PC-9 (cell line): ENCODE results near the gene CDC14B.

Experiments used
- EZH2 ChIP-seq: fragments of 200-600 bp; sonication (generic); IDR thresholded peaks from 2 replicates; pipeline ENCODE4 v1.8.0; 2017; ENCODE audit warnings: antibody characterized with exemption, low read depth
- TF ChIP-seq, protein P1 (sequence below): fragments of 200-600 bp; sonication (generic); conservative IDR thresholded peaks from 2 replicates; pipeline ENCODE4 v1.6.1; 2017; ENCODE audit warnings: mixed run types, antibody characterized with exemption, mild to moderate bottlenecking, moderate library complexity

DNA sequence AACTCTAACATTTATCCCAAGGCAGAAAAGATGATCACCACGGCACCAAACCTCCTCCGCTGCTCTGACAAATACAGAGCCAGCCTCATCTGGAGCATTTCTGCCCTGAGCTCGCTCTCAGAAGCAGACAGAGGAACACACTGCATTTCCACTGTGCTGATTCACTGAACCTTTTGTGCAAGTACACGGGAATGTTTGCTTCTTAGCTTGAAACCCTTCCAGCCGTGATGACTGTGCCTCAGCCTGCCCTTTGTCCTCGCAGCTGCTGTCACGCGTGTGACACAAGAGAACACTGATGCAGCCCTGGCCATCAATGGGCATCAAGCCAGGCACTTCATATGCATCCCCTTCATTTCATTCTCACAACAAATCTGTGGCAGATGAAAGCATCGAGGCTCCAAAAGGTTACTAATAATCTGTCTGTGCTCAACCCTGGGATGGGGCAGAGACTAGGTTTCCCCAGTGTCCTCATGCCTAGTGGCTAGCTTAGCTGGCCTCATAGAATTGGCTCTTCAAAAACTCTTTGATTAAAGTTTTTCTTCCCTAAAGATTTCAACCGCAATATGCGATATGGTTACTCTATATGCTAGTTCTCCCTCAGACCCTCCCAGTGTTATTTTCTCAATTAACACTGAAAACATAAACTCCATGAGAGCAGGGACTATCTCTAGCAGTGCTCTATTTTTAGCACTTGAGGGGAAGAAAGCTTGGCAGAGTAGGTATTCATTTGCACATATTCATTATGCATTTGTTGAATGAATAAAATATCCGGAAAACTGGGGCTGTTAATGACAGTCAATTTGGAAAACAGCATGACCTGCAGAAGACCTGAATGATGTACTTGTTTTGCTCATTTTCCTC is 7.3 kb downstream of the CDC14B start:
- TF ChIP-seq EZH2: no peak
- TF ChIP-seq, protein P1, sequence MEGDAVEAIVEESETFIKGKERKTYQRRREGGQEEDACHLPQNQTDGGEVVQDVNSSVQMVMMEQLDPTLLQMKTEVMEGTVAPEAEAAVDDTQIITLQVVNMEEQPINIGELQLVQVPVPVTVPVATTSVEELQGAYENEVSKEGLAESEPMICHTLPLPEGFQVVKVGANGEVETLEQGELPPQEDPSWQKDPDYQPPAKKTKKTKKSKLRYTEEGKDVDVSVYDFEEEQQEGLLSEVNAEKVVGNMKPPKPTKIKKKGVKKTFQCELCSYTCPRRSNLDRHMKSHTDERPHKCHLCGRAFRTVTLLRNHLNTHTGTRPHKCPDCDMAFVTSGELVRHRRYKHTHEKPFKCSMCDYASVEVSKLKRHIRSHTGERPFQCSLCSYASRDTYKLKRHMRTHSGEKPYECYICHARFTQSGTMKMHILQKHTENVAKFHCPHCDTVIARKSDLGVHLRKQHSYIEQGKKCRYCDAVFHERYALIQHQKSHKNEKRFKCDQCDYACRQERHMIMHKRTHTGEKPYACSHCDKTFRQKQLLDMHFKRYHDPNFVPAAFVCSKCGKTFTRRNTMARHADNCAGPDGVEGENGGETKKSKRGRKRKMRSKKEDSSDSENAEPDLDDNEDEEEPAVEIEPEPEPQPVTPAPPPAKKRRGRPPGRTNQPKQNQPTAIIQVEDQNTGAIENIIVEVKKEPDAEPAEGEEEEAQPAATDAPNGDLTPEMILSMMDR: no peak
